WERI-Rb-1 (cell line): Measurements from ENCODE around the gene SLC12A9.

Experiments
- DNase-seq: peaks from one replicate; pipeline ENCODE4 v3.0.0-alpha.2; 2020
- H3K27ac ChIP-seq: fragments of 250-450 bp; sonication (Bioruptor Pico); 2 replicates; pipeline ENCODE4 v1.5.1; 2020; ENCODE audit warnings: mild to moderate bottlenecking, moderate library complexity
- H3K27me3 ChIP-seq: fragments of 250-450 bp; sonication (Bioruptor Pico); 2 replicates; pipeline ENCODE4 v1.5.1; 2021; ENCODE audit warnings: mild to moderate bottlenecking, low read depth, moderate library complexity; ENCODE audit not compliant: insufficient read depth, severe bottlenecking
- H3K36me3 ChIP-seq: fragments of 250-450 bp; sonication (Bioruptor Pico); 2 replicates; pipeline ENCODE4 v1.5.1; 2020; ENCODE audit warnings: mild to moderate bottlenecking, moderate library complexity
- H3K4me3 ChIP-seq: 2 replicates; pipeline ENCODE4 v1.5.1; 2011; ENCODE audit warnings: low read depth, mild to moderate bottlenecking, control low read depth, low read length
- H3K9me3 ChIP-seq: fragments of 250-450 bp; sonication (Bioruptor Pico); 2 replicates; pipeline ENCODE4 v1.5.1; 2021; ENCODE audit warnings: mild to moderate bottlenecking, moderate library complexity; ENCODE audit not compliant: severe bottlenecking
- CTCF ChIP-seq: IDR thresholded peaks from 2 replicates; pipeline ENCODE4 v1.5.1; 2011; ENCODE audit warnings: low read depth, mild to moderate bottlenecking, control low read depth, inconsistent platforms, low read length

The SLC12A9 gene

GRCh38 chr7:100882201-100882600 is 29.7 kb downstream of the SLC12A9 start:
- DNase-seq: no peak
- Histone ChIP-seq H3K4me3 (no peak overlapping the region), H3K27ac (no peak overlapping the region), H3K9me3 (no peaks in the 10 kb centered on the region), H3K36me3 (peaks cover 92% of the 10 kb centered on the region), H3K27me3 (no peaks in the 10 kb centered on the region)
- TF ChIP-seq CTCF: no peak

- TF ChIP-seq CTCF: no peak
- no peak for DNase-seq
- Histone ChIP-seq H3K9me3 (no peaks in the 10 kb centered on the region), H3K27ac (no peak overlapping the region), H3K27me3 (no peaks in the 10 kb centered on the region), H3K4me3 (no peak overlapping the region), H3K36me3 (peaks cover 92% of the 10 kb centered on the region)
Observed at GRCh38 chr7:100882785-100883526, 30.4 kb downstream of the SLC12A9 start.

GRCh38 chr7:100884736-100885439 is 32.4 kb downstream of the SLC12A9 start:
- Histone ChIP-seq H3K9me3 (no peaks in the 10 kb centered on the region), H3K36me3 (peaks cover 91% of the 10 kb centered on the region), H3K4me3 (no peak overlapping the region), H3K27ac (no peak overlapping the region), H3K27me3 (no peaks in the 10 kb centered on the region)
- no peak for DNase-seq
- no peak for TF ChIP-seq CTCF

- no peak for DNase-seq
- H3K36me3 ChIP-seq: peaks cover 86% of the 10 kb centered on the region
- no peak for TF ChIP-seq CTCF
- no peak overlapping the region for H3K27ac ChIP-seq
- H3K4me3 ChIP-seq: no peak overlapping the region
- no peaks in the 10 kb centered on the region for H3K9me3 ChIP-seq
- no peaks in the 10 kb centered on the region for H3K27me3 ChIP-seq
Observed at GRCh38 chr7:100885440-100886141, 33.1 kb downstream of the SLC12A9 start.

- DNase-seq: no peak
- Histone ChIP-seq H3K27ac (no peak overlapping the region), H3K9me3 (no peaks in the 10 kb centered on the region), H3K36me3 (peaks cover 79% of the 10 kb centered on the region), H3K27me3 (no peaks in the 10 kb centered on the region), H3K4me3 (no peak overlapping the region)
- no peak for TF ChIP-seq CTCF
Observed at GRCh38 chr7:100886142-100886935, 33.8 kb downstream of the SLC12A9 start.
